Measurements from ENCODE around the gene PTPRC.
"Not testable (repeated sequence)": the region's sequence is repeated elsewhere in the genome, so short reads cannot be mapped to it uniquely, and the experiment has no call there.

The PTPRC gene

DNA sequence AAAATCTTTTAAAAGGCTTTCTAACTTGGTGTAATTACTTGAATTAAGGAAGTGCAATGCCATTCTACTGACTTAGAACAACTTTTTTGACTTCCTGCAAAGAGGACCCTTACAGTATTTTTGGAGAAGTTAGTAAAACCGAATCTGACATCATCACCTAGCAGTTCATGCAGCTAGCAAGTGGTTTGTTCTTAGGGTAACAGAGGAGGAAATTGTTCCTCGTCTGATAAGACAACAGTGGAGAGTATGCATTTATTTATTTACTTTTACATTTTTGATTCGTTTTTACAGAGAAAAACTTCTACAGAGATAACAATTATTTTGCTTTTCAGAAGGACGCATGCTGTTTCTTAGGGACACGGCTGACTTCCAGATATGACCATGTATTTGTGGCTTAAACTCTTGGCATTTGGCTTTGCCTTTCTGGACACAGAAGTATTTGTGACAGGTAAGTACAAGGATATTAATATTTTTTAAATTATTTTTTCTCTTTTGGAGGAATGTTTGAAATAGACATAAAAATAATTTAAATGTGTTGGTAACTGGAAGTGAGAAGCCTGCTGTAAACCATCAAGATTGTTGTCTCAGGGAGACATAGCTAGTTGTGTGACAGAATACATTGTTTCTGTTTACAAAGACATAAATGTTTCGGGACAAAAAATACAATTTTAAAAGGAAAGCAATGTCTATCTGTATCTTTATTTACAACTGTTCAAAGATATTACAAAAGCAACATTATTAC, at the start of gene PTPRC:
Gene PTPRC (plus strand): TSS at position 147 of the 742 bp plus-strand sequence. CDS start 229 bp downstream, at position 376.
- DNase-seq (ENCODE audit: low spot score): no peak

DNA sequence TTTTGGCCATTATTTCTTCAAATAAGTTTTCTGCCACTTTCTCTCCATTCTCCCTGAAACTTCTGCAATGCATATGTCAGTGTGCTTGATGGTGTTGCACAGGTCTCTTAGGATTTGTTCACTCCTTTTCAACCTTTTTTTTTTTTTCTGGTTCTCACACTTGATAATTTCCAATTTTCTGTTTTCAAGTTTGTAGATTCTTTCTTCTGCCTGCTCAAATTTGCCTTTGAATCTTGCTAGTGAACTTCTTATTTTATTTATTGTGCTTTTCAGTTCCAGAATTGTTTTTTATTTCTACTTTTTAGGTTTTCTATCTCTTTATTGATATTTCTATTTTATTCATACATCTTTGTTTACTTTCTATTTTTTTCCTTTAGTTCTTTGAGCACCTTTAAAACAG, 48.4 kb upstream of the PTPRC start:
- DNase-seq (ENCODE audit: low spot score): no peak

DNA sequence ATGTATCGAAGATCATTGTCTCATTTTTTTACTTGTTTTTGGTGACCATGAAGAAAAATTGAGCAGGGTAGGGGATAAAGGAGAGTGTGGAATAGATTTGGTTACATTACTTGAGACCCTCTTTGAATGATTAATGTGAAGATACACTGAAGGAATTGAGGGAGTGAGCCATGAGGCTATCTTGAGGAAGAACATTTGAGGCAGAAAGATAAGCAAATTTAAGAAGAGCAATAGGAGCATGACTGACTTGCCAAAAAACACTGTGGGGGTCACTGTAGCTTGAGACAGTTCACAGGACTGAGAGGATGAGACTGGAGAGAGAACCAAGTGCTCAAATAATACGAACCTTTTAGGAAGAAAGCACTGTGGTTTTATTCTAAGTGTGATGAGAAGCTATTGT, 43.1 kb upstream of the PTPRC start:
- DNase-seq (ENCODE audit: low spot score): no peak

DNA sequence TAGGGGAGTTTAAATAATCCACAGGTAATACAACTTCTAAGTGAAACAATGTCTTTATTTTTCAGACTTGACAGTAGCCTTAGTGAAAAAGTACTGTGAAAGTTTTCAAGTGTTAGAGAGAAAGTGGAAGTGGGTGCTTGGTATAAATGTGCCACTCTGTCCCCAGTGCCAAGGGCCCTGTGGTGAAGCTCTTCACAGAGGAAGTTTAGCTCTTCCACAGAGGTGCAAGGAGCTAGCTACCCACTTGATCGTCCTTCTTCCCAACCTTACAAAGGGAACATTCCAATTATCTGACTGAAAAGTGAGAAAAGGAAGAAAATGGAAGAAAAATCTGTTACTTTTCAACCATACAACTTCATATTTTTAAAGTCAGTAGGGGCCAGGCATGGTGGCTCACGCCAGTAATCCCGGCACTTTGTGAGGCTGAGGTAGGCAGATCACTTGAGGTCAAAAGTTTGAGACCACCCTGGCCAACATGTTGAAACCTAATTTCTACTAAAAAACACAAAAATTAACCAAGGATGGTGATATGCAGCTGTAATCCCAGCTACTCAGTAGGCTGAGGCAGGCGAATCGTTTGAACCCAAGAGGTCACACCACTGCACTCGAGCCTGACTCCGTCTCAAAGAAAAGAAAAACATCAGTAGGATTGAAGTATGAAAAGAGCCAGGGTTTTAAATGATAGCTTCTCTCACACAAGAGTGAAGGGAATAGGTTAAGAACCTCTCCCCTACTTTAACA, 41.0 kb upstream of the PTPRC start:
- no peak for DNase-seq (ENCODE audit: low spot score)

DNA sequence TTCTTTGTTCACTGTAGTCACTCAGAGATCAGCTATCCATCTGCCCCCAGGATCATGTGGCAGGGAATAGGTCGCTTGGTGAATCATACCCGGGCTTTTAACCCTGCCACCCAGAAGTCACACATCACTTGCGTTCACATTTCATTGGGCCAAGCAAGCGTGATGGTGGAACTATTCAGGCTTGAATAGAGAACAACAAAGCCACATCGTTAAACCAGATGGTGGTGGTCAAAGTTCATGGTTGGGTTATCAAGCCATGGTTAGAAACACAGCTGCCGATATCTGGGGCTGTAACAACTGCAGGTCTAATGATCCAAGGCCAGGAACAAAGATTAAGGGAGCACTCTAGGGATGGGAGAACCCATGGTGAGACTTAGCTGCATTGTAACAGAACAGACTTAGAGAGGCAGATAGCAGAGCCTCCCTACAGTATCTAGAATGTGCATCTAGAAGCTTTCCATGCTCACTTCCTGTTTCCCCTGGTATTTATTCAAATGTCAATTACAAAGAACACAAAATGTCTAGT, 40.0 kb upstream of the PTPRC start:
- no peak for DNase-seq (ENCODE audit: low spot score)

GRCh38 chr1:198599749-198600148, 39.1 kb upstream of the PTPRC start:
- DNase-seq (ENCODE audit: low spot score): no peak

GRCh38 chr1:198600906-198601305, 37.9 kb upstream of the PTPRC start:
- DNase-seq (ENCODE audit: low spot score): no peak

DNA sequence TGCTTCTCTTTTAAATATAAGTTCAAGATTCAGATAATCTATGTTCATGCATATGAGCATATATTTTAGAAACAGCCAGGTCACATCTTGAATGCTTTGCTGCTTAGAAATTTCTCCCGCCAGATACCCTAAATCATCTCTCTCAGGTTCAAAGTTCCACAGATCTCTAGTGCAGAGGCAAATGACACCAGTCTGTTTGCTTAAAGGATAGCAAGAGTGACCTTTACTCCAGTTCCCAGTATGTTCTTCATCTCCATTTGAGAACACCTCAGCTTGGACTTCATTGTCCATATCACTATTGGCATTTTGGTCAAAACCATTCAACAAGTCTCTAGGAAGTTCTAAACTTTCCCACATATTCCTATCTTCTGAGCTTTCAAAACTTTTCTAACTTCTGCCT, 37.5 kb upstream of the PTPRC start:
- DNase-seq (ENCODE audit: low spot score): not testable (repeated sequence)

DNA sequence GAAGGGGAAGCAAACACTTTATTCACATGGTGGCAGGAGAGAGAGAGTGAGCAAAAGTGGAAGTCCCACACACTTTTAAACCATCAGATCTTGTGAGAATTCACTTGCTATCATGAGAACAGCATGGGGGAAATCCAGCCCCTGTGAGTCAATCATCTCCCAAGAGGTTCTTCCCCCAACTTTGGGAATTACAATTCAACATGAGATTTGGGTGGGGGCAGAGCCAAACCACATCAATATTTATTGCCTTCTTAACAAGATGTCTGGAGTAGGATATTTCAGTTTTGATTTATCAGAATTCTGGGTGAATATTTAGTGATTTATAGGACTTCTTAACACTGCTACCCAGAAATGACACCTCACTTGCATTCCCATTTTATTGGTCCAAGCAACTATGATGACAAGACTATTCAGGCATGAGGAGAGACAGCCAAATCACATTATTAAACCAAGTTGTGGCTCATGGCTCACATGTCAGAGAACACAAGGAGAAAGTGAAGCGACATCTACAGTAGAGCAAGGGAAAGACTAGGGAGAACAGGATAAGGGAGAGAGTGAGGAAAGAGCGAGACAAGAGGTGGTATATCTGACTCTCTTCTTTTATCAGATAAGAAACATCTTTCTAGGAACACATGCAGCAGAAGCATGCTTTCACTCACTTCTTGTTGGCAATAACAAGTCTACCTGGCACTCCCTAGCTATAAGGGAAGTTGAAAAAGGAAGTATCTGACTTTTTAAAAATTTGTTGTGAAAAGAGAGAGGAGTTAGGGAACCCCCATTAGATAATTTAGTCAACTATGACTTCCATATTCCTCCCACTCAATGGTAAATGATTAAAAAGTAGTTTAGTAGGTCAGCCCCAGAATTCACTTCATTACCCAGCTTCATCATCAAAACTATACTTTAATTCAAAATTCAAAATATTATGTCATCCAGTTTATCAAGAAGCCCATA, 36.6 kb upstream of the PTPRC start:
- peak; percentile 60 for DNase-seq (ENCODE audit: low spot score)

DNA sequence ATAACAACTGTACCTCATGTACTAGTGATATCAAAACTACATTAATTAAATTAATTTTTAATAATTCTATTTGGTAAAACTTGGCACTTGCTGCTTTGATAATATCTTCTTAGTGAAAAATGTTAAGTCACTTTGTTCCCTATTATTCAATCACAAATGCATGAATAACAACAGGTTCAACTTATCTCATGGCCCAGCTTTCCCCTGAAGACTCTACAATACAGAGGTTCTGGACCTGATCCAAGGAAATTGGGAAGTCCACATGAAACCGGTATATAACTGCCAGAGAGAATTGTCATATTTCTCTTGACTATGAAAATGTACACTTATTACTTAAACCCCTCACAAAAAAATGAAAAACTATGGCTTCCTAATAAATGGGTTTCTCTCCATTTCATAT, 33.9 kb upstream of the PTPRC start:
- no peak for DNase-seq (ENCODE audit: low spot score)

GRCh38 chr1:198605406-198605805, 33.4 kb upstream of the PTPRC start:
- no peak for DNase-seq (ENCODE audit: low spot score)

GRCh38 chr1:198606020-198606438, 32.8 kb upstream of the PTPRC start:
- no peak for DNase-seq (ENCODE audit: low spot score)

DNA sequence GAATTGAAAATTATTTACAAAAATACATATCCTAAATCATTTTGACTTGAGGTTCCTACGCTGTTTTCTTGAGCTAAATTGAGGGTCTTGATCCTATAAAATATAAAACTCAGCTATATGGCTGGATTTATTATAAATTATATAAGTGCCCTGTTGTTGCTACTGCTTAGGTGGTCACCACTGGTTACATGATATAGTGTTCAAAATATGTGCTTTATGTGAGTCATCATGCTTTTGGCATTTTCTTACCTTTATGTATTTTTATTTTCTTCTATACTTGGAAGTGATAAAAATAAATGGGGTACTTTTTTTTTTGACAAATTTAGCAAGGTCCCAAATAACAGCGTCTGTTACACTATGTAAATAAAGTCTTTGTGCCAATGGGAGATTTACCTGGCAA, 31.1 kb upstream of the PTPRC start:
- DNase-seq (ENCODE audit: low spot score): no peak

GRCh38 chr1:198610362-198610761, 28.5 kb upstream of the PTPRC start:
- DNase-seq (ENCODE audit: low spot score): peak; percentile 11

GRCh38 chr1:198611219-198611618, 27.6 kb upstream of the PTPRC start:
- DNase-seq (ENCODE audit: low spot score): no peak

- DNase-seq (ENCODE audit: low spot score): no peak
These were observed 26.2 kb upstream of the PTPRC start for GRCh38 chr1:198612471-198613260.

- DNase-seq (ENCODE audit: low spot score): no peak
These were observed 21.4 kb upstream of the PTPRC start for GRCh38 chr1:198617406-198617805.

GRCh38 chr1:198619375-198620140, 19.3 kb upstream of the PTPRC start:
- DNase-seq (ENCODE audit: low spot score): no peak

- no peak for DNase-seq (ENCODE audit: low spot score)
These were observed 18.6 kb upstream of the PTPRC start for GRCh38 chr1:198620218-198620617.

Measured in GM03348 (cell line).